HFFc6 (cell line): ENCODE data around the gene NMRK2. TPM values are rescaled to one million over a fixed set of nuclear protein-coding genes. Genes with fewer than 3 reads are reported as not detected.

Experiments used
- DNase-seq: peaks from one replicate; pipeline ENCODE4 v3.0.0-alpha.2; 2018
- H3K27ac Mint-ChIP-seq: 2 replicates; pipeline ENCODE4 v1.8.0; 2020; ENCODE audit warnings: mild to moderate bottlenecking, mixed read lengths
- H3K27me3 Mint-ChIP-seq: 2 replicates; pipeline ENCODE4 v1.8.0; 2021; ENCODE audit warnings: mild to moderate bottlenecking, moderate library complexity, mixed read lengths; ENCODE audit not compliant: insufficient read depth
- H3K36me3 Mint-ChIP-seq: 2 replicates; pipeline ENCODE4 v1.8.0; 2021; ENCODE audit warnings: low read depth, mixed read lengths
- H3K4me1 Mint-ChIP-seq: 2 replicates; pipeline ENCODE4 v1.8.0; 2020; ENCODE audit warnings: low read depth, mixed read lengths
- H3K4me3 Mint-ChIP-seq: 2 replicates; pipeline ENCODE4 v1.8.0; 2020; ENCODE audit warnings: mild to moderate bottlenecking, moderate library complexity, mixed read lengths
- H3K9me3 Mint-ChIP-seq: 2 replicates; pipeline ENCODE4 v1.8.0; 2020; ENCODE audit warnings: mild to moderate bottlenecking, mixed read lengths
- total RNA-seq, 6 experiments: library from RNA; stranded (reverse); fragmentation: NEBNext Ultra II Directional; extraction: Animal tissue kit (Norgen Biotek cat#: 25700); gene quantifications; 2 replicates in 1 of 6; 3 replicates in 5 of 6; pipeline ENCODE4 v1.2.3, GENCODE V29; 2021
- TF ChIP-seq, protein P1 (sequence below): fragments of 200-600 bp; sonication (generic); IDR thresholded peaks from 2 replicates; pipeline ENCODE4 v1.5.0; 2021; ENCODE audit warnings: antibody characterized with exemption, mild to moderate bottlenecking

Gene NMRK2
- total RNA-seq, 6 experiments from 2014 or later = not detected

GRCh38 chr19:3958836-3959765 lies 26.2 kb downstream of the NMRK2 start:
- H3K4me3 Mint-ChIP-seq = no peak overlapping the region
- H3K27ac Mint-ChIP-seq = no peak overlapping the region
- TF ChIP-seq, protein P1, sequence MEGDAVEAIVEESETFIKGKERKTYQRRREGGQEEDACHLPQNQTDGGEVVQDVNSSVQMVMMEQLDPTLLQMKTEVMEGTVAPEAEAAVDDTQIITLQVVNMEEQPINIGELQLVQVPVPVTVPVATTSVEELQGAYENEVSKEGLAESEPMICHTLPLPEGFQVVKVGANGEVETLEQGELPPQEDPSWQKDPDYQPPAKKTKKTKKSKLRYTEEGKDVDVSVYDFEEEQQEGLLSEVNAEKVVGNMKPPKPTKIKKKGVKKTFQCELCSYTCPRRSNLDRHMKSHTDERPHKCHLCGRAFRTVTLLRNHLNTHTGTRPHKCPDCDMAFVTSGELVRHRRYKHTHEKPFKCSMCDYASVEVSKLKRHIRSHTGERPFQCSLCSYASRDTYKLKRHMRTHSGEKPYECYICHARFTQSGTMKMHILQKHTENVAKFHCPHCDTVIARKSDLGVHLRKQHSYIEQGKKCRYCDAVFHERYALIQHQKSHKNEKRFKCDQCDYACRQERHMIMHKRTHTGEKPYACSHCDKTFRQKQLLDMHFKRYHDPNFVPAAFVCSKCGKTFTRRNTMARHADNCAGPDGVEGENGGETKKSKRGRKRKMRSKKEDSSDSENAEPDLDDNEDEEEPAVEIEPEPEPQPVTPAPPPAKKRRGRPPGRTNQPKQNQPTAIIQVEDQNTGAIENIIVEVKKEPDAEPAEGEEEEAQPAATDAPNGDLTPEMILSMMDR = no peak
- DNase-seq = no peak
- H3K36me3 Mint-ChIP-seq = peaks cover 7% of the 10 kb centered on the region
- no peaks in the 10 kb centered on the region for H3K9me3 Mint-ChIP-seq
- H3K27me3 Mint-ChIP-seq = peaks cover 11% of the 10 kb centered on the region
- peaks cover 8% of the 10 kb centered on the region for H3K4me1 Mint-ChIP-seq

GRCh38 chr19:3959766-3960131 lies 26.9 kb downstream of the NMRK2 start:
- Mint-ChIP-seq H3K9me3 (no peaks in the 10 kb centered on the region), H3K27me3 (peaks cover 5% of the 10 kb centered on the region), H3K4me3 (no peak overlapping the region), H3K27ac (no peak overlapping the region), H3K36me3 (peaks cover 7% of the 10 kb centered on the region), H3K4me1 (peaks cover 8% of the 10 kb centered on the region)
- TF ChIP-seq, protein P1 = no peak
- no peak for DNase-seq

- DNase-seq = no peak
- Mint-ChIP-seq H3K36me3 (peaks cover 11% of the 10 kb centered on the region), H3K27me3 (peaks cover 2% of the 10 kb centered on the region)
These were observed 28.1 kb downstream of the NMRK2 start for GRCh38 chr19:3961007-3961406.

DNA sequence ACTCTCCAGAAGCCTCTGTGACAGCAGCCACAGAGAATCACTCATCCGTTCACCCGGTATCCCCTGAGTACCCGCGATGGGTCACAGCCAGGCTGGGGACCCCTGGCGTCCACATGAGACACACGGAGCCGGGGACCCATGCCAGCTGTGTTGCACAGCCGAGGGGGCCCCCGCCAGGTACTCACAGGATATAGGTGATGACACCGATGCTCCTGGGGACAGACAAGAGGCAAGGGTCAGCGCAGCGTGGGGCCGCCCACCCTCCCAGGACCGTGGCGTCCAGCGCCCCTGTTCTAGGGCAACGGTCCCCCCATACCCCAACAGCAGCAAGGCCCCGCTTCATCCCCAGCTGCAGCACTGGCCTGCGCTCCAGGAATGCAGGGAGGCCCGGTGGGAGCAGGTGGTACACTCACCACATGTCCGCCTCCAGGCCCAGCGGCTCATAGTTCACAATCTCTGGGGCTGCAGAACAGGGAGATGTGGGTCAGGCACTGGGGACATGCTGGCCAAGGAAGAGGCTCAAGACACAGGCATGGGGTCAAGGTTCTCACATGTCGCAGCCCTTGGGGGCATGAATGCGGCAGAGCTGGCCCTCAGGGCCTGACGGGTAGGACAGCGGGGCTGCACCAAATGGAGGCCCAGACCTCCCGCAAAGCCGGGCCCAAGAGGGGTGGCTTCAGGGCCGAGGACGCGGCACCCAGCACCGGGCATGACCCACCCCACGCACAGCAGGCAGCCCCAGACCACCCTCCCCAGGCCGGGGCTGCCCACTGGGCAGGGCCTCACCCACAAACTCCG lies 30.8 kb downstream of the NMRK2 start:
- peaks cover 13% of the 10 kb centered on the region for H3K4me1 Mint-ChIP-seq
- H3K36me3 Mint-ChIP-seq = peaks cover 14% of the 10 kb centered on the region
- no peaks in the 10 kb centered on the region for H3K9me3 Mint-ChIP-seq
- peaks cover 4% of the 10 kb centered on the region for H3K27me3 Mint-ChIP-seq
- TF ChIP-seq, protein P1 = no peak
- no peak overlapping the region for H3K27ac Mint-ChIP-seq
- DNase-seq = no peak
- no peak overlapping the region for H3K4me3 Mint-ChIP-seq

More at GRCh38 chr19:3961007-3961406, 28.1 kb downstream of the NMRK2 start:
- Mint-ChIP-seq H3K4me3 (no peak overlapping the region), H3K27ac (no peak overlapping the region), H3K9me3 (no peaks in the 10 kb centered on the region), H3K4me1 (peaks cover 8% of the 10 kb centered on the region)
- TF ChIP-seq, protein P1 = no peak

DNA sequence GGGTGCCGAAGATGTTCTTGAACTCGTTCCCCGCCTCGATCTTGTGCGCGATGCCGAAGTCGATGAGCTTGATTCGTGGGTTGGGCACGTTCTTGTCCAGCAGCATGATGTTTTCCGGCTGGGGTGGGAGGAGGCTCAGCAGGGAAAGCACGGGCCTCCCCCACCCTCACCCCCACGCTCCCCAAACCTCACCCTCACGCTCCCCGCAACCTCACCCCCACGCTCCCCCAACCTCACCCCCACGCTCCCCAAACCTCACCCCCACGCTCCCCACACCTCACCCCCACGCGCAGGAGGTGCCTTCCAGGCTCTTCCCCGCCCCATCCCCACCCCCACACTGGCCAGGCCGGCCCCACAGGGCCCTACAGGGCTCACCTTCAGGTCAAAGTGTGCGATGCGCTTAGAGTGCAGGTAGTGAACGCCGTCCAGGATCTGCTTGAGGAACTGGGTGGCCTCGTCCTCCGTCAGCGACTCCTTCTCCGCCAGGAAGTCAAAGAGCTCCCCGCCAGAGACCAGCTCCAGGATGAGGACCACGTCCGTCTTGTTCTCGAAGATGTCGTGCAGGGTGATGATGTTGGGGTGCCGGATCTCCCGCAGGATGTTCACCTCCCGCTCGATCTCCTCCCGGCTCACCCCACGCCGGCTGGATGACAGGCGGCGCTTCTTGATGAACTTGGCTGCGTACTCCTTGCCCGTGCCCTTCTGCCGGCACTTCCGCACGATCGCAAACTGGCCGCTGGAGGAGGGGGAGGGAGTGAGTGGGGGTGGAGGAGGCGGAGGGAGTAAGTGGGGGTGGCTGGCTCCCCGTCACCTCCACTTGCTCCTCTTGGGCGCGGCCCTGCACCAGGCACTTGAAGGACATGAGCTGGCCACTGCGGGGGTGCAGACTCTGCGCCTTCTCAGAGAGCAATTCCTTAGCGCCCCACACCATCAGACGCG lies 31.7 kb downstream of the NMRK2 start:
- H3K27me3 Mint-ChIP-seq = peaks cover 9% of the 10 kb centered on the region
- no peak for DNase-seq
- no peak overlapping the region; the same call in 1 of the 2 replicates for H3K27ac Mint-ChIP-seq
- H3K4me3 Mint-ChIP-seq = no peak overlapping the region
- H3K36me3 Mint-ChIP-seq = peaks cover 23% of the 10 kb centered on the region
- H3K9me3 Mint-ChIP-seq = no peaks in the 10 kb centered on the region
- peaks cover 22% of the 10 kb centered on the region for H3K4me1 Mint-ChIP-seq
- TF ChIP-seq, protein P1 = no peak
